Suprapubic skin (tissue), 4 donors: ENCODE results near the gene OR2A42. TPM values are rescaled to one million over a fixed set of nuclear protein-coding genes. Genes with fewer than 3 reads are reported as not detected.
"Not testable (repeated sequence)": the region's sequence is repeated elsewhere in the genome, so short reads cannot be mapped to it uniquely, and the experiment has no call there.

Source experiments
- DNase-seq, 2 donors: peaks; one replicate each; pipeline ENCODE4 v3.0.0-alpha.2; 2019; ENCODE audit warnings: low spot score in 2 of 2
- H3K27ac ChIP-seq: fragments of 200-600 bp; sonication (generic); one replicate; pipeline ENCODE4 v1.5.1; 2019
- H3K27me3 ChIP-seq: fragments of 200-600 bp; sonication (generic); one replicate; pipeline ENCODE4 v1.5.1; 2019
- H3K36me3 ChIP-seq: fragments of 200-600 bp; sonication (generic); one replicate; pipeline ENCODE4 v1.5.1; 2019
- H3K4me1 ChIP-seq: fragments of 200-600 bp; sonication (generic); one replicate; pipeline ENCODE4 v1.5.1; 2019
- H3K4me3 ChIP-seq: fragments of 200-600 bp; sonication (generic); one replicate; pipeline ENCODE4 v1.5.1; 2019; ENCODE audit warnings: mild to moderate bottlenecking
- H3K9me3 ChIP-seq: fragments of 200-600 bp; sonication (generic); one replicate; pipeline ENCODE4 v1.5.1; 2019
- WGBS: methylation state at CpG from one replicate; pipeline ENCODE4 v1.1.5; 2018; 5-methylcytosine and 5-hydroxymethylcytosine counted together
- total RNA-seq, 4 donors: library from RNA; depleted of rRNA; stranded (reverse); fragments of >200 nt; gene quantifications; one replicate each; pipeline ENCODE4 v1.1.0, GENCODE V29; 2016

The OR2A42 gene, protein sequence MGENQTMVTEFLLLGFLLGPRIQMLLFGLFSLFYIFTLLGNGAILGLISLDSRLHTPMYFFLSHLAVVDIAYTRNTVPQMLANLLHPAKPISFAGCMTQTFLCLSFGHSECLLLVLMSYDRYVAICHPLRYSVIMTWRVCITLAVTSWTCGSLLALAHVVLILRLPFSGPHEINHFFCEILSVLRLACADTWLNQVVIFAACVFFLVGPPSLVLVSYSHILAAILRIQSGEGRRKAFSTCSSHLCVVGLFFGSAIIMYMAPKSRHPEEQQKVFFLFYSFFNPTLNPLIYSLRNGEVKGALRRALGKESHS
- under 1 TPM in 1 of 4 donors, not detected in 3; 0.56 TPM for total RNA-seq

DNA sequence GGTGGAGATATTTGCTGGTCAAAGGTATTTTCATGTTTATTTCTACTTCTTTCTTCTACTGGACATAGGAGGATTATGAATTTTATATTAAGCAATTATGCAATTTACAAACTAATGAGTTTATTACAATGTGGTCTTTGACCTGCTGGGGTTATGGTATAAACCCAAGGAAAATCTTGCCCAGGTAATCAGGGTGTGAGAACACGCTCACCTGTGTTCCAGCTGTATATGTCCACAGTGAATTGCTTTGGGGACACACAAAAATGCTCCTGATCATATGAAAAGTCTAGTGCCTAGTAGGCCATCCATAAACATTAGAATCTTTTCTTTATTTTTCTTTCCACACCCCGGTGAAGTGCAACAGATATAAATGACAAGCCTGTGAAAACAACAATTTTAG lies at the start of gene OR2A42:
Gene OR2A42 (minus strand): TSS at position 241 of the 400 bp plus-strand sequence. CDS start 6,762 bp downstream, outside the sequence.
- not testable (repeated sequence) for H3K9me3 ChIP-seq
- 100% methylated on average over 1 of the region's 2 CpGs for WGBS

DNA sequence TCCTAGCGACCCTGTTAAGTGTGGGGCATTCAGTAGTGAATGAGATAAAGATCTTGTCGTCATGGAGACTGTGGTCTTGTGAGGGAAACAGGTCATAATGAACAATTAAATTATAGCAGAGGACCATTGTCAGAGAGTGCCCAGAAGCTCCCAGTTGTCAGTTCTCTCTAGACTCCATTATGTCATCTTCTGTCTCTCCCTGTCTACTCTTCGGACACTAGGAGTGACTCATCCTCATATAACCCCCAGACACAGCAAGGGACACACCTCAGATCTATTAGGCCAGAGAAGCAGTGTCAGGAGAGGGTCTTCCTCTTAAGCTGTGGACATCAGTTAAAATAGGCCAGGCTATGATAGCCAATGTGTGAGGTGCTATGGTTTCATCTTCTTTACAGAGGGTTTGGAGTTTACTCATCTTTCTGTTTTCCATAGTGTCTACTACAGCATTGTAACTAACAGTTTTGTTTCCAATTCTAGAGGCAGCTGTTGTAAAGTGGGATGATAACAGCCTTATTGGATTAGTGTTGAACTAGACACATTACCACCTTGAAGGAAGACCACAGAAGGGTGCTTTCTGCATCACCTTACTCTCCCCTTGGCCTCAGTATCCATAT lies 47.9 kb upstream of the OR2A42 start:
- DNase-seq, H3K27ac ChIP-seq, H3K9me3 ChIP-seq, H3K27me3 ChIP-seq, H3K4me1 ChIP-seq, H3K36me3 ChIP-seq, H3K4me3 ChIP-seq: not testable (repeated sequence)
- WGBS, result no CpG with 5 or more reads among the region's 3 CpGs

More for the DNA sequence above, at the start of gene OR2A42:
- not testable (repeated sequence) for H3K27me3 ChIP-seq, H3K36me3 ChIP-seq, DNase-seq, H3K4me1 ChIP-seq, H3K4me3 ChIP-seq, H3K27ac ChIP-seq

DNA sequence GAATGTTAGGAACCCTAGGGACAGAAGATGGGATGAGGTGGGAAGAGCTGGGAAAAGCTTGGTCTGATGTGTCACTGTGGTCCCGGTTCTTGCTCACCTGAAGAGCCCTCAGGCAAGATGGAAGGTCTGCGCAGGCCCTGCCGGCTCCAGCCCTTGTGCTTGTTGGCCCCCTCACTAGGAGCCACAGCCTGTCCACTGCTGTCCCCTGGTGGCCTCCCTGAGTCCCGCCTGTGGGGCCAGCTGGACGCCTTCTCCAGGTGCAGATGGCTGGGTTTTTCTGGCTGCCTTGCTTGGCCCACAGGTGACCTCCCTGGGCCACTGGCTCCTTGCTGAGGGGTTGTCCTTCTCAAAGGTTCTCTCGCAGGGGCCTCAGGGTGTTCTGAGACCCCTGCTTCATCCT lies 44.3 kb upstream of the OR2A42 start:
- WGBS, result no CpG with 5 or more reads among the region's 6 CpGs

DNA sequence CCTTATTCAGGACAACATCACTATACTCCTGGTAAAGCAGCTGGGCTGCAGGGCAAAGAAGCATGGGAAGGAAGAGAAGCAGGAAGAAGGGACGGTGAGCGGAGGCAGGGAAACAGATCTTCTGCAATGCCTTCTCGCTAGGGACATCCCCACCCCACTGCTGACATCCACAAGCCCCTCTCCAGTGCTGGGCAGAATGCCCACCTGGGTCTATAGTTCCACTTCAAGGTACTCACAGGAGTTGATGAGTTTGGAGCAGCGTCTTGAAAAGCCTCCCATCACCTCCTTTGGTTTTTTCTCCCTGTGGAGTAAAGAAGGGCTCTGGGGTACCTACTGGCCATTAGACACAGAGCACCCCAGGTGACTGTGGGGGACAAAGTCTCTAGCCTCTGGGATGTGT lies 43.1 kb upstream of the OR2A42 start:
- H3K27ac ChIP-seq, H3K9me3 ChIP-seq, H3K4me3 ChIP-seq, H3K27me3 ChIP-seq, H3K36me3 ChIP-seq, H3K4me1 ChIP-seq: not testable (repeated sequence)
- 95% methylated on average over 4 of the region's 4 CpGs for WGBS
- DNase-seq, result peak in 1 of 2 donors; percentile 39

More for the DNA sequence above, 44.3 kb upstream of the OR2A42 start:
- H3K4me1 ChIP-seq, H3K27me3 ChIP-seq, H3K4me3 ChIP-seq, H3K9me3 ChIP-seq, H3K27ac ChIP-seq, DNase-seq, H3K36me3 ChIP-seq: not testable (repeated sequence)

DNA sequence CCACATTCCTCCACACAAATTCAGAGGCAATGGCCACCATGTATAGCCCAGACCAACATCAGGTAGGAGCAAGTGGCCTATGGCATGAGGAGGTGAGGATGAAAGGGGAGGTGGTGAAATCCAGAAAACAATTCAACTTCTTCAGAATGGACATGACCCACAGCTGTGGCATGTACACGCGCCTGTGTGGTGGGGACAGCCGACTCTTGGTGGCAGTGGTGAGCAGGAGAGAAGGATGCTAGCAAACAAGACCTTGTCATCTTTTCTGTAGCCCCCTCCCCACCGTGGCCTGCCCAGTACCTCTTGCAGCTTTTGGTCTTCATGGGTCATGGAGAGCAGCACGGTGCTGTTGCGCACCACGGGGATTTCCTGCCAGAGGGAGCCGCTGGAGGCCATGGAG lies 42.6 kb upstream of the OR2A42 start:
- DNase-seq, H3K36me3 ChIP-seq, H3K4me3 ChIP-seq, H3K4me1 ChIP-seq, H3K27ac ChIP-seq, H3K27me3 ChIP-seq, H3K9me3 ChIP-seq: not testable (repeated sequence)
- no CpG with 5 or more reads among the region's 8 CpGs for WGBS

DNA sequence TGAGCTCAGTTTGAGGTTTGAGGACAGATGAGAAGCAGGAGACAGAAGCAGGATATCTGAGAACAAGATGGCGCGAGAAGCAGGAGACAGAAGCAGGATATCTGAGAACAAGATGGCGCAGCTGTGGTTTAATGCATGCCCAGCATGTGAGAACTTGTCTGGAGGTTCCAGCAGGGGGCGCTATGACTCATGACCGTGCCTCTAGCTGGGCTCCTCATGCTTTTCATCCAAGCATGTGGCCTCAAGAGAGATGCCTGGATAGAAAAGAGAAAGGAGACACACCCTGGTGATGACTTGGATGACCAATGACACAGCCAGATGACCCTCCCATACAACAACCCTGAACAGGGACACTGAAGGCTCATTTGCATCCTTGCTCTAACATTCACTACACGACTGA lies 40.6 kb upstream of the OR2A42 start:
- H3K9me3 ChIP-seq, H3K4me1 ChIP-seq, H3K4me3 ChIP-seq, DNase-seq, H3K36me3 ChIP-seq, H3K27ac ChIP-seq, H3K27me3 ChIP-seq: not testable (repeated sequence)
- WGBS, result 87% methylated on average over 4 of the region's 6 CpGs

DNA sequence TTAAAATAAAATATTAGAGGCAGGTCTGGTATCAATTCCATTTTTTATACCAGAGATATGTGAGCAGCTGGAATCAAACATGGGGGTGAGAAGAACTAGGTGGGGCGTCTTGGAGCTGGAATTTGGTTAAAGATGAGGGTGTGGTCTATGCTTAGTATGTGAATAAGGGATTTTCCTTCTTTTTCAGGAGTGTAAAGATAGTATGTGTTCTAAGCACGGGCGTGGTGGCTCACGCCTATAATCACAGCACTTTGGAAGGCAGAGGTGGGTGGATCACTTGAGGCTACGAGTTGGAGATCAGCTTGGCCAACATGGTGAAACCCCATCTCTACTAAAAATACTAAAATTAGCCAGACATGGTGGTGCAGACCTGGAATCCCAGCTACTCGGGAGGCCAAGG lies 35.9 kb upstream of the OR2A42 start:
- 71% methylated on average over 5 of the region's 6 CpGs for WGBS
- H3K4me1 ChIP-seq, H3K36me3 ChIP-seq, H3K27ac ChIP-seq, H3K9me3 ChIP-seq, DNase-seq, H3K27me3 ChIP-seq, H3K4me3 ChIP-seq: not testable (repeated sequence)

DNA sequence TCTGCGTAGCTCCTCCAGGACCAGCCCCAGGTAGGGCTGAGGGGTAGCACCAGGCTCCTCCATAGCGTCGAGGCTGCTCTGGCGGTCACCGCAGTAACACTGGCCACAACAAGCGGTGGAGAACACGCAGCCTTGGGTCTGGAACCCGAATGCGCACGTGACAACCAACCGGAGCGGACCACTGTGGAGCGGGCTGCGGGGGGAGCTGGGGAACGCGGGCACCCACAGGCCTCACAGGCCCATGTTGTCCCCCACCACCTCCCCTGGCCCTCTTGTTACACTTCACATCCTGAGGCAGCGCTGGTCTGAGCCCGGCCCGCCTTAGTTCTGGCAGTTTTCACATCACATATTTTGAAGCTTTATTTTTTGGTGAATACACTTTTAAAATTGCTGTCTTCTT lies 29.8 kb upstream of the OR2A42 start, which contains the start of gene CTAGE8:
Gene CTAGE8 (minus strand): TSS at position 101 of the 400 bp plus-strand sequence. CDS start 38 bp downstream, at position 63.
- 84% methylated on average over 2 of the region's 19 CpGs for WGBS
- not testable (repeated sequence) for H3K9me3 ChIP-seq, H3K36me3 ChIP-seq, H3K4me3 ChIP-seq, DNase-seq, H3K27me3 ChIP-seq, H3K4me1 ChIP-seq, H3K27ac ChIP-seq

DNA sequence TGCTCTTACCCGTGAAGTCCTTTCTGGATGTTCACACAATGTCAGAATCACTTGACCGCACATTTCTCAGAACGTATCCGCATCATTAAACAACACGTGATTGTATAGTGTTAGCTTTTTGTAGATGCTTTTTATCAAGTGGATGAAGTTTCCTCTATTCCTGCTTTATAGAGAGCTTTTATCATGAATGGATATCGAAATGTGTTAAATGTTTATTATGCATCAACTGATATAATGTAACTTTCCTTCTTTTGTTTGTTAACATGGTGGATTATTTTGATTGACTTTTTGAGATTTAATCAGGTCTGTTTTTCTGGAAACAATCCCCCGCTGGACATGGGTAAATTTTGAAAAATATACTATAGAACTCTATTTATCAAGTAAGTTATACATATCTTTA lies 25.3 kb upstream of the OR2A42 start, which contains the start of gene OR2A7:
Gene OR2A7 (minus strand): TSS at position 101 of the 400 bp plus-strand sequence. CDS start 5,164 bp downstream, outside the sequence.
- not testable (repeated sequence) for H3K9me3 ChIP-seq, H3K27me3 ChIP-seq, H3K4me3 ChIP-seq, H3K36me3 ChIP-seq, DNase-seq, H3K27ac ChIP-seq, H3K4me1 ChIP-seq
- WGBS, result 96% methylated on average over 6 of the region's 7 CpGs

DNA sequence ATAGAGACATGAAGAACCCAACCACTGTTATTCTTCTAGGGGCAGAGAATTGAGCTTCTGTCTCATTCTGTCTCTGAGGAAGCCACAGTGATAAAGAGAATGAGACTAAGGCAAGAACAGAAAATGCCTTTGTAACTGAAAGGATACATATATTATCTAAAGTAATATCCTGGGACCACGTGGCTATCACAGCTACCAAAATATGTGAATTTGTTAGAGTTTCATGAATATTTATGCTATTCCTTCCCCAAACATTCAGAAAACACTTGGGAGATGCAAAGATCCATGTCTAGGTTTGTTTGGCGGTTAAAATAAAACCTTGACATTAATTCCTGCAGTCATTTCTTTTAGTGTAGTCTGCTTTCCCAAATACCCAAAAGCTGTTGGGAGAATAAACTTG lies 22.7 kb upstream of the OR2A42 start:
- H3K4me1 ChIP-seq, H3K36me3 ChIP-seq, H3K4me3 ChIP-seq, H3K27ac ChIP-seq, H3K9me3 ChIP-seq, DNase-seq, H3K27me3 ChIP-seq: not testable (repeated sequence)
- no CpG with 5 or more reads among the region's 2 CpGs for WGBS

DNA sequence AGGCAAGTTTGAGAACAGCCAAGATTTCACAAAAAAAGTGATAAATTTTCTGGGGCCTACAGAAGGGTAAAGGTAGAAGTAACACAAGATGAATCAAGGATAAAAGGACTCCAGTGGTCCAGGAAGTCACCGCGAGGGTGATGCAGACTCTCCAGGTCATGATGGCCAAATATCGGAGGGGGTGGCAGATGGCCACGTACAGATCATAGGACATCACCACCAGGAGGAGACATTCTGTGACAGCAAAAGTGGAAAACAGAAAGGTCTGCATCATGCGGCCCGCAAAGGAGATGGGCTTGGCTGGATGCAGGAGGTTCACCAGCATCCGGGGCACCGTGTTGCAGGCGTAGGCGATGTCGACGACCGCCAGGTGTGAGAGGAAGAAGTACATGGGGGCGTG lies 19.7 kb upstream of the OR2A42 start:
- not testable (repeated sequence) for H3K27me3 ChIP-seq, H3K4me3 ChIP-seq, DNase-seq, H3K36me3 ChIP-seq, H3K27ac ChIP-seq, H3K4me1 ChIP-seq, H3K9me3 ChIP-seq
- WGBS, result no CpG with 5 or more reads among the region's 14 CpGs
